GM12872 (cell line): ENCODE measurements around the gene VSX1.

Experiments used
- TF ChIP-seq, protein P1 (sequence below): IDR thresholded peaks from 3 replicates; pipeline ENCODE4 v1.5.1; 2011; ENCODE audit warnings: low read depth, mild to moderate bottlenecking, low read length, moderate library complexity; ENCODE audit not compliant: insufficient read depth

VSX1 gene

DNA sequence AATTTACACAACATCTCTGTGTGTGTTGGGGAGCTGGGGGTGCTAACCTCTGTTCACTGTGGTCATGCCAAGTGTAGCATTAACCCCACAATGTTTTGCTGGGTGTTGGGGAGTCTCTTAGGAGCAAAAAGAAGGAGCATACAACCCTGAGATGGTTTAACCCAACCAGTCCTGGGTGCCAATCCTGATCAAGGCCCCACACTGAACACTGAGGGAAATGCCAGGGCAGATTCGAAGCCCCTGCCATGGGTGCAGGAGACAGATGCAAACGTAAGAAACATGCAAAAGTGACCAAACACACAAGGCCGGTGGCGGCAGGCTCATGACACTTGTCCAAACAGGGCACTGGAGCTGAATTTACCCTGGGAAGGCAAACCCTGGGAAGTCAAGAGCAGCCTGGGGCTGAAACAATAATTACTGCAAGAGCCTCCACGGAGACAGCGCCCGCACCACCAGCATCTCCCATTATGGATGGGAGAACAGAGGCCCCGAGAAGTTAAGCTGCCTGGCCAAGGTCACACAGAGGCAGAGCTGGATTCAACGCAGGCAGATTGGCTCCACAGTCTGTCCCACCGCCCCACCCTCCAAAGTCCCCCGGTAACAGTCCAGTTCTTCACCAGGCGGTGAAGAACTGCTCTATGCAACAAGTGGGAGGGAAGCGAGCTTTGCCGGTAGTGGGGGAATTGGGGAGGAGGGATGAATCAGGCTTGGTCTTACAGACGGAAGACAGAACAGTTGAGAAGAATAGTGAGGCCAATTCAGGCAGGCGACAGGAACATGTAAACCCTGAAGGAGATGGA, 32.5 kb downstream of the VSX1 start:
- TF ChIP-seq, protein P1, sequence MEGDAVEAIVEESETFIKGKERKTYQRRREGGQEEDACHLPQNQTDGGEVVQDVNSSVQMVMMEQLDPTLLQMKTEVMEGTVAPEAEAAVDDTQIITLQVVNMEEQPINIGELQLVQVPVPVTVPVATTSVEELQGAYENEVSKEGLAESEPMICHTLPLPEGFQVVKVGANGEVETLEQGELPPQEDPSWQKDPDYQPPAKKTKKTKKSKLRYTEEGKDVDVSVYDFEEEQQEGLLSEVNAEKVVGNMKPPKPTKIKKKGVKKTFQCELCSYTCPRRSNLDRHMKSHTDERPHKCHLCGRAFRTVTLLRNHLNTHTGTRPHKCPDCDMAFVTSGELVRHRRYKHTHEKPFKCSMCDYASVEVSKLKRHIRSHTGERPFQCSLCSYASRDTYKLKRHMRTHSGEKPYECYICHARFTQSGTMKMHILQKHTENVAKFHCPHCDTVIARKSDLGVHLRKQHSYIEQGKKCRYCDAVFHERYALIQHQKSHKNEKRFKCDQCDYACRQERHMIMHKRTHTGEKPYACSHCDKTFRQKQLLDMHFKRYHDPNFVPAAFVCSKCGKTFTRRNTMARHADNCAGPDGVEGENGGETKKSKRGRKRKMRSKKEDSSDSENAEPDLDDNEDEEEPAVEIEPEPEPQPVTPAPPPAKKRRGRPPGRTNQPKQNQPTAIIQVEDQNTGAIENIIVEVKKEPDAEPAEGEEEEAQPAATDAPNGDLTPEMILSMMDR = no peak

DNA sequence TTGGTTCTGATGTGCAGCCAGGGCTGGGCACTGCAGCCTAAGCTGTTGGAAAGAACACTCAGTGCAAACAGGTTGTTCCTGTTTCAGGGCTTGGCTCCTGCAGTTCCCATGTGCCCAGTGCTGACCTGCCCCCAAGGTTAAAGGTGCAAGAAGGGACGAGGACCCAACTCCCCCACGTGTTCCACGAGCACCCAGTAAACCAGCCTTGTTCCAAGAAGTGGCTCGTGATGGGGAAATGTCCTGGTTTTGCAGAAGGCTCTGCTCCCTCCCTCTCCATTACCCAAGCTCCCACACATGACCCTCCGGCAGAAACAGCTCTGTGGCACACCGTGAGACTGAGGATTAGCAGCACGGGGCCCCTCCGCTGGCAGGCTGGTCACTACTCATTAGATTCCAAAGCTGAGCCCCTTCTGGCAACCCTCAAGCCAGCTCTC, 33.4 kb downstream of the VSX1 start:
- TF ChIP-seq, protein P1 = no peak

DNA sequence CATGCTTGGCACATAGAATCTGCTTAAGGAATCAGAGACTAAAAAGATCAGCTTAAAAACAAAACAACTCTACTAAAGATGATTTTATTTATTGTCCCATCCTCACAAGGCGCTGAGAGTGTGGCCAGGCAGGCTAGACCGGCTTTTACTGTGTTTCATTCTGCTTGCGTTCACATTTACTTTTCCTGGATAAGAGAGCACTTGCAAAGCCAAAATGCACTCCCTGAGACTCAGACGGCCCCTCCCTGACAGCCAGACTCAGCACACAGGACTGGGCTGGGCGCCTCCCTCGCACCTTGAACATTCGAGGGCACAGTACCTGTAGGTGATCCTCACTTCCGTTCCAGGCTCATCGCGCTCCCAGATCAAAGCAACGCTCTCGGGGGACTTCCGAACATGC, 34.2 kb downstream of the VSX1 start:
- TF ChIP-seq, protein P1 = no peak

DNA sequence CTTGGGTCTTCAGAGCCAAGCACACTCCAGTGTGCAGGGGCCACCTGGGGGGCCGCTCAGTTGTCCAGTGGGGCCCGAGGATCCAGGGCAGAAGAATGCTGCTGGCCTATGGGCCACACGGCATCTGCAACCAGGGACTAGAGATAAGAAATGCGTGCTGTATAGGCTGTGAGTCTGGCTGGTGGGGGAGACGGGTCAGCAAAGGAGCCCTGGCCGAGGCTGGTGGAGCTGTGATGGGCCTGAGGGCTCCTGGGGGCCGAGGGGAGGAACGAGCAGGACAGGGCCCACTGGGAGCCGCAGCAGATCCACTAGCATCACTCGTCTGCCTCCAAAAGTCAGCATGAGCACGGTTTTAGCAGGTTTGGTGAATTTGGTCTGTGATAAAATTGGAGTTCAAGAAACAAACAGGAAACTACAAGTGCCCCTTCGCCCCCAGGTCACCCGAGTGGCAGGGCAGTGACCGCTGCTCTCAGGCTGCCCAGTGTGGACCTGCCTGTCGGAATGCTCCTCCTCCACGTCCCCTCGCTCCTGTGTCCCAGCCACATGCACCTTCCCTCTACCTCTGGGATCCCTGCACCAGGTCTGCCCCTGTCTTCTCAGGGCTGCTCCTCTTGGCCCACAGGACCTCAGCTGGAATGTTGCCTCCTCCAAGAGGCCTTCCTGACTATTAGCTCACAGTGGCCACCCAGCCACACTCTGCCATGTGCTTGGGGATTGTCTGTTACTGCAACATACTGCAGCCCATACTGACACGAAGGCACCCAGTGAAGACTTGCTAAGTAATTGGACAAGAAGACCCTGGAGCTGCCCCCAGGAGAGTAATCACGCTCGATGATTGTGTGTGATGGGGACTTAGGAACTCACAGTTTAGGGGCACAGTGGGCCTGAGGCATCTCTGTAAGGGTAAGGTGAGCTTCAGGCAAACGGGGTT, 34.9 kb downstream of the VSX1 start:
- TF ChIP-seq, protein P1 = no peak

DNA sequence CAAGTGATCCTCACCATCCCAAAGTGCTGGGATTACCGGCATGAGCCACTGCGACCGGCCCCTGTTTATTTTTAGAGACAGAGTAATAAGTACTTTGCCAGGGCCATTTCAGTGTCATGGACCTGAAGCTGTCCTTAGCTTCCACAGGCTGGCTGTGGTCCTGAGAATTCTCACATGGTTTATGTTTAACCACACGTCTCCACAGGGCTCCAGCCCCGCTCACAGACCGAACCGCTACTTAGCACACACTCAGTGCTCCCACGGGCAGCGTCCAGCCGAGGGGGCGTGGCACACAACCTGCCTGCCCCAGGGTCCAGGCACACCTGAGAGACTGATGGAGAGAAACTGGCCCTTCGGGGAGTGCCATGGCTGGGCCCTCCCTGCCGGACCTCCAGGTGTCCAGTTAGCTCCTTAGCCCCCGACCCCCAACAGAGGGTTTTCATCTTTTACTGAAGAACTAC, 35.7 kb downstream of the VSX1 start:
- TF ChIP-seq, protein P1 = no peak

DNA sequence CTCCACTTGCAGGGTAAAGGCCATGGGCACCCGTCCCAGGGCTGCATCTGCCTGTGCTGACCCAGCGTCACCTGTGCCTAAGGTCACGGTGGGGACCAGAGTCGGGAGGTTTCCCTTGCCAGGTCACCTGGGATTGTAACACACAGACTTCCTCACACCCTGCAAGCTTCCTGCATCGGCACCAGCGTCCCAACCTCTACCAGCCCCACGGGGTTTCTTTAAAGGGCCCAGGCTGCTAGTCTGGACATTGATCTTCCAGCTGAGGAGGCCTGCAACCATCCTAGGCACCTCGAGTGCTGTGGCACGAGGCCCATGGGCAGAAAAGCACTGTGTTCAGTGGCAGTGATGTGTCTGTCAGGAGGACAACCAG, 36.6 kb downstream of the VSX1 start:
- TF ChIP-seq, protein P1 = no peak

DNA sequence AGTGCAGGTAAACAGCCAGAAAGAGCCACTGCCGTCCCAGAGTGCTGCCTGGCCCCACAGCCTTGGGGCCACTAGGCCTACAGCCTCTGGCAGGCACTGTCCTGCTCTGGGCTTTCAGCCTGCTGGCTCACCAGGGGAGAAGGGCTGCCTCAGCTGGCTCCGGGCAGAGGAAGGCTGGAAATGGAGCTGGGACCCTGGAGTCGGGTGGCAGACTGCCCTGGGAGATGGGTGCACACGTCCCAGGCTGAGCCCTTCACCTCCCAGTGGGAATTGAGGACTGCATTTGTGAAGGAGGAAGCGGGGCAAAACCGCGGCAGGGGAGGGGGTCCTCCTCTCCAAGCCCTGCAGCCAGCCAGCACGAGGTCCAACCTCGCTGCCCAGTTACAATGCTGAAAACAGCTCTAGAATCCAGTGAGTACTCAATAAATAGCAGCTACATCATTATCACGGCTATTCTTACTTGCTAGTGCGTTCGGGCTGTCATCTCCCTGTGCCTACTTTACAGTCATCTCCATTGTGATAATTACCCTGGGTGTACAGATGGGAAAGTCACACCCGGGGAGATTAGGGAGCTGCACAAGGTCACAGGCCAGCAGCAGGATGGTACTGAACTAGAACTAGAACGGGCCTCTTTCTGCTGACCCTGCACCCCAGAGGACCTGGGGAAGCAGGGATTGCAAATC, 37.1 kb downstream of the VSX1 start:
- TF ChIP-seq, protein P1 = no peak
